ENCODE data around the gene GPRC5C.

Gene GPRC5C

DNA sequence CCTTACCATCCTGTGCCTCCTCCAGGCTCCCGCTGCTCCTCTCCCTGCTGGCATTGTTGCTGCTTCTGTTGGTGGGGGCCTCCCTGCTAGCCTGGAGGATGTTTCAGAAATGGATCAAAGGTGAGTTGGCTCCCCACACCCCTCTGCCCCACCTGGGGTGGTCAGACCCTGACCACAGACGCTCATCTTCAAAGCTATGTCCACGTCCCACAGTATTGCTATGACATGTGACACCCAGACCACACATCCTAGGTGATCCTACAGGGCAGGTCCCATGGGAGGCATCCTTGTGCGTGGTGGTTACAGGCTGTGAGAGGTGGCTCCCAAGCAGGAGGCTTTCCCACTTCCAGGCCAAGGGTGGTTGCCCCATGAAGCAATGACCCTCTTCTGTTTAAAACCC, 45.5 kb downstream of the GPRC5C start:
- DNase-seq: no peak

DNA sequence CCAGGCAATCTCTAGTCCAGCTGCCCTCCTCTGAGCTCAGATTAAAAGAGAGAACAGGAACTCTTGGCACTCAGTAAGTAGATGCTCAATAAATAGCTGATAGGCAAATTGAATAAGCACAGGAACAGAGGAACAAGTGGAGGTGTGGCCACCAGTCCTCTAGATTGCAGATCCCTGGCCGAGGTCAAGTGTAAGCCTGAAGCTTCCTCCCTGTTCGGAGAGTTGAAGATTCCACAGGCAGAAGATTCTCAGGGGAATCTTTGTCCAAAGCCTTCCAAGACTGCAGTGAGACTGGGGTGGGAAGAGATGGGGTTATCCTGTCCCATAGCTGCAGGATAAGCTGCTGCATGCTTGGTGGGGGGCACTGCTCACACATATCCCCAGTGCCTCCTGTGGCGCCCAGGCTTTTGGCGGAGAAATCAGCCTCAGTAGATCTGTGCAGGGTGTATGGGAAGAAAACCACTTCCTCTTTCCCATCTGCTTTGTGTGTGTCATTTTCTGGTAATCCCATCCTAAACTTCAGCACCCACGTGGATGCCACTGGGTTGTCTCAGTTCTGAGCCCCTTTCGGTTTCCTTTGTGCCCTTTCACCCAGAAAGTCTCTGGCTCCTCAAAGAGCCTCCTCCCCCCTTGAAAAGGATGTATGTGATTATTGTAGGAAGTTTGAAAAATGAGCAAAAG, 46.7 kb downstream of the GPRC5C start:
- DNase-seq: peak; percentile 62

DNA sequence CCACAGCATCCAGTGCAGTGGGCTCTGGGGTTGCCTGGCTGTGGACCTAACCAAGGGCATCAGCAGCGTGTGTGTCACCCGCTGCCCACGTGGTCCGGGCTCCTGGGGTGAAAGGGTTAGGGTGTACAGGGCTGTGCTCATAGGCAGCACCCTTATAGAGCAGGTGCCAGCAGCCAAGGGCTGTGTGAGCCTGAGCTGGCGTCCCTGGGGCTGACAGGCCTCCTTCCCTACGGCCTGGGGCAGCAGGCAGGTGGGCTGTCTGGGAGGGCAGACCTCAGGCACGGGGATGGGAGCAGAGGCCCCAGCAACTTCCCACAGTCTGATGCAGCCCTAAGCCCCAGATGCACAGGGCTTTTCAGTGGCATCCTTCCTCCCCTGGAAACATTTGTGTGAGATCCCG, 48.4 kb downstream of the GPRC5C start:
- DNase-seq: no peak

DNA sequence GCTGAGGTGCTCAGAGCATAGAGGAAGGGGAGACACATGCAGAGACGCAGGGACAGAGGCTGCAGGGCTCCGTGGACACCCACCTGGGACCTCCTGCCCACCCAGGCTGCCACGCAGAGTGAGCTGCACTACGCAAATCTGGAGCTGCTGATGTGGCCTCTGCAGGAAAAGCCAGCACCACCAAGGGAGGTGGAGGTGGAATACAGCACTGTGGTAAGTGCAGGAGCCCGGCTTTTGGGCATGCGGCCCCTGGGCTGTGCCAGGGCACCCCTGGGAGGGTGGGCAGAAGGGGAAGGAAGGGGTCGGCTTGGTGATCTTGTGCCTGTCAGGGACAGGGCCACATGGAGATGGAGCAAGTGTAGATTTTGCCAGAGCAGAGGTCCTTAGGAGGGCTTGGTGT, 49.7 kb downstream of the GPRC5C start:
- no peak for DNase-seq

DNA sequence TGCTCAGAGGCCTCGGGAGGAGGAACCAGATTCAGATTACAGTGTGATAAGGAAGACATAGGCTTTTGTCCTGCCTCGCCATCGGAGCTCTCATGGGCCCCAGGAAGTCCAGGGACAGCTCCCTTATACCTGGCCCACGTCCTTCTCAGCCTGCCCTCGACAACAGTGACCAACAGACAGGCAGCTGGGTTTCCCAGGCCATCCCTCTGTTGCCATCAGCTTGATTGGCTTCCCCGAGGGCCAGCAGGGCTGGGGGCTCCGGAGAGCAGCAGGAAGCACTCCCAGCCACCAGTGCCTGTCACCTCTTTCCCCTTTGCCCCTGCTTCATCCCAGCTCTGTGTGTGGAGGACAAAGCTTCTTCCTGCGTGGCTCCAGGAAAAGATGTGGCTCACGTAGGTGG, 52.2 kb downstream of the GPRC5C start:
- no peak for DNase-seq

DNA sequence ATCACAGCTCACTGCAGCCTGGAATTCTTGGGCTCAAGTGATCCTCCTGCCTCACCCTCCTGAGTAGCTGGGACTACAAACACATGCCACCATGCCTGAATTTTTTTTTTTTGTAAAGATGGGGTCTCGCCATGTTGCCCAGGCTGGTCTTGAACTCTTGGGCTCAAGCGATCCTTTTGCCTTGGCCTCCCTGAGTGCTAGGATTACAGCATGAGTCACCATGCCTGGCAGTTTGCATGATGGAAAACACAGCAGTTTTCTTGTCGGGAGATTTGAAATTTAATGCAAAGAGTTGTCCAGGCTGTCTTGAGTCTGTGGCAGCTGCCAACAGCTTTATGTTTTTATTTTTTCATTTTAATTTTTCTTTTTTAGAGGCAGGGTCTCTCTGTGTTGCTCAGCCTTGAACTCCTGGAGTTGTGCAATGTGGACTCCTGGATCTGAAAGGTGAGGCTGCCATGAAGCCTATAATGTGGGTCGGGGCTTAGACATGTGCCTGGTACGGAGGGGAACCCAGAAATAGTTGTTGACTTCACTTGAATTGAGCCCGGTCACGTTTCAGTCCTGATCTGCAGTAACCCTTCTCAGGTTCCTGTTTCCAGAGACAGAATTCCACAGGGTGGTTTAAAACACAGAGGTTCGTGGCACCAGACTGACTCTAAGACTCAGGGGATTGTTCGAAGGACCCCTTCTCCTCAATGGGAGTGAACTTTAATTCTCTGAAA, 53.3 kb downstream of the GPRC5C start:
- DNase-seq: peak; percentile 9

DNA sequence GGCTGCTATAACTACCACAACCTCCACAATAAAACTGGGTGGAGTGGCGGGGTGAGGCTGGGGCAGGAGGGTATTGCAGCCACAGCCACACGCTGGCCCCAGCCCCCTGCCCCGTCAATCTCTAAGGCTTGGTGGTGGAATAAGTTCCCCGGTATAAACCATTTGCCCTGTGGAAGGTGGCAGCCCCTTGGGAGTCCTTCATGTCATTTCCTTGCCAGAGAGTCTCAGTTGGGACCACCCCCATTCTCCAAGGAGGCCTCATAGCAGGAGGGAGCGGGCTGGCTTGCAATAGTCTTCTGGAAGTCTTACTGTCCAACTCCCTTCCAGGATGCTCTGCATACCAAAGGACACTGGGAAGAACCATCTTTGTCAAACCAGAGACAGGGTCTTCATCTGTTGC, 54.0 kb downstream of the GPRC5C start:
- DNase-seq: peak; percentile 21

DNA sequence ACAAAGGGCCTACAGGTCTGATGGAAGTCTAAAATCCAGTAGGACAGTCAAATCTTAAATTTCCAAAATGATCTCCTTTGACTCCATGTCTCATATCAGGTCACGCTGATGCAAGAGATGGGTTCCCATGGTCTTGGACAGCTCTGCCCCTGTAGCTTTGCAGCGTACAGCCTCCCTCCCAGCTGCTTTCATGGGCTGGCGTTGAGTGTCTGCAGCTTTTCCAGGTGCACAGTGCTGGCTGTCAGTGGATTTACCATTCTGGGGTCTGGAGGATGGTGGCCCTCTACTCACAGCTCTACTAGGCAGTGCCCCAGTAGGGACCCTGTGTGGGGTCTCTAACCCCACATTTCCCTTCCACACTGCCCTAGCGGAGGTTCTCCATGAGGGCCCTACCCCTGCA, 56.4 kb downstream of the GPRC5C start:
- peak; percentile 14 for DNase-seq

DNA sequence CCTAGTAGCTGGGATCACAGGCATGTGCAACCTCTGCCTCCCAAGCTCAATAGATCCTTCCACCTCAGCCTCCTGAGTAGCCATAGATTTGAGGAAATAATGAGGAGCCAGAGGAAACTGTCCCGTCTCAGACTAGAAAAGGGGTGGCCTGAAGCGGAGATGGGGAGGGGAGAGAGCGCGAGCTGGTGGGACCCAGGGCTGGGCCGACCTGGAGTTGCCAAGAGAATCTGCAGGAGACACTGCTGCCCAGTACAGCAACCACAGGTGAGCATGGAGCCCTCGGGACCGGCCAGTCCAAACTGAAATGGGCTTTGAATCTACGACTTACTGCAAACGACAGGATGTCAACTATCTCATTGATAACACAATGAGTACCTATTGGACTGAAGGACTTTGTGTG, 58.8 kb downstream of the GPRC5C start:
- peak; percentile 10 for DNase-seq

DNA sequence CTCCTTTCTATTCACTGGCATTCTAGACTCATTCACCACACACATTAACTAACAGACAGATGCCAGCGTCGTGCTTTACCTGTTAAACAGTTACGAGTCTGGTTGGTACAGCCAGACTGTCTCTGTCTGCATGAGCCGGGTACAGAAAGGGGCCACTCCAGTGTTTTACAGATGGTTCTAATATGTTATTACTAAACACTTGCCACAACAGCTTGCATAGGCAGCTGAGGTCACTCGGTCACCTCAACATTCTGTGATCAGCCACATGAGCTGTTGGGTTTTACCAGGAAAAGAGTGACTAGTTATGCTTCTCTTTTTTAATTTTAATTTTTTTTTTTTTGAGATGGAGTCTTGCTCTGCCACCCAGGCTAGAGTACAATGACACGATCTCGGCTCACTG, 59.7 kb downstream of the GPRC5C start:
- peak; percentile 20 for DNase-seq

DNA sequence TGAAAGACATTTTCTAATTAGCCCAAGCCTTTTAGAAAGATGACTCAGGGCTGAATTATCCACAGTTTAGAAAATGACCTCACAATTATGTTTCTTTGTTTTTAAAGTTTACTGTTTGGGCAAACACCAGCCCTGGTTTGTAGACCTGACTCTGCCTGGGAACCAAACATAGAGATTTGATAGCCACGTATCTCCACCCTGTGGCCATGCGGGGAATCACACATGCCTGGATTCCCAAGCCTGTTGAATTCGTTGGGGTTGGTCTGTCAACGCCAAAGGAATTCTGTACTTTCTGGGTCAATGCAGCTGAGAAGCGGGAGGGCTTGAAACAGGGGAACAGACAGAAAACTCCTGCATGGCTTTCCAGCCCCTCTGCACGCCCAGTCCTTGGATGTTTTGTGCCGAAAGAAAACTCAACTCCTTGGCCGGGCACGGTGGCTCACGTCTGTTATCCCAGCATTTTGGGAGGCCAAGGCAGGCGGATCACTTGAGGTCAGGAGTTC, 61.5 kb downstream of the GPRC5C start:
- DNase-seq: peak; percentile 80

All from stimulated activated CD8-positive, alpha-beta memory T cell treated with anti-CD3 and anti-CD28 coated beads, Interleukin-4, amount 100 ng/mL, for 48 hours (primary cell).